Kidney capillary endothelial cell (primary cell): ENCODE data around the gene CYP2F1.

Experiments
- DNase-seq: peaks from one replicate; pipeline ENCODE4 v3.0.0-alpha.2; 2018; ENCODE audit warnings: low spot score

Gene CYP2F1

DNA sequence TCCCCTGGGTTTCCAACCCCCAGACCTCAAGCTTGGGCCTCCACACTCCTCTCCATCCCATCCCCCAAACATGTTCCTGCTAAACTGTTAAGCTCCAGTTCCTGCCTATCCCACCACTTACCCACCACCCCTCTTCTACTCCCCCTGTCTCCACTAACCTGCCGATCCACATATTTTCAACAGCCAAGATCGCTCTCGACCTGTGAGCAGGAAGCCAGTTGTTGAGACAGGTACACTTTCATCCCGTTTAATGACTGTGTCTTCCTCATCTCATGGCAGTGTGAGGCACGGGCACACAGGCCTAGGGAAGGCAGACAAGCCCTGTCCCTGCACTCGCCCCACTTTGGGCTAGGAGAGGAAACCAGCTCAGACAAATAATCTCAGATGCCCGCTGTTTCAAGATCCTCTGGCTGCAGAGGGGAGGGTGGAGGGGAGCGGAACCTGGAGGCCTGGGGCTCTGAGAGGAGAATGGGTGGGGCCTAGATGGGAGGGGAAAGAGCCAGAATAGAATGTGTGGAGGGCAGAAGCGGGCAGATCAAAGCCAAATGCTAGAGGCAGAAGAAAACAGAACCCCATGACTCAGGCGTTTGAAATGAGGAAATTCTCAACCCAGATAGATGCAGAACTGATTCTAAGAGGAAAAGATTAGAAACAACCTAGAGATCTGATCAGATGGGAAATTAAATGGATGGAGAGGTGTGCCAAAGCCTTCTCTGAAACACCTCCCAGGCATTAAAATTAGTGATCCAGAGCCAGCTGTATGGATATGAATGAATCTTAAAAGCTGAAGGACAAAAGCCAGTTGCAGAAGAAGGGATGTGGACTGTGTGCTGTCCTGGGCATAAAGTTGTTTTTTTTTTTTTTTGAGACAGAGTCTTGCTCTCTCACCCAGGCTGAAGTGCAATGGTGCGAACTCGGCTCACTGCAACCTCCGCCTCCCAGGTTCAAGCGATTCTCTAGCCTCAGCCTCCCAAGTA is 61.9 kb downstream of the CYP2F1 start:
- DNase-seq, result peak; percentile 33
